ENCODE data around the gene TATDN2.

TATDN2 gene

GRCh38 chr3:10315771-10316344 is 67.6 kb downstream of the TATDN2 start:
- no peak for TF ChIP-seq CTCF (conservative IDR thresholded peaks at IDR 0.05)
- no peak overlapping the region for H3K27ac ChIP-seq

GRCh38 chr3:10317311-10317960 is 69.2 kb downstream of the TATDN2 start:
- no peak overlapping the region for H3K27ac ChIP-seq
- no peak for TF ChIP-seq CTCF (conservative IDR thresholded peaks at IDR 0.05)

- no peak overlapping the region for H3K27ac ChIP-seq
- no peak for TF ChIP-seq CTCF (conservative IDR thresholded peaks at IDR 0.05)
Measured at GRCh38 chr3:10317961-10318350, 69.7 kb downstream of the TATDN2 start.

GRCh38 chr3:10319251-10319650 is 71.0 kb downstream of the TATDN2 start:
- H3K27ac ChIP-seq: no peak overlapping the region
- TF ChIP-seq CTCF (conservative IDR thresholded peaks at IDR 0.05): no peak

- no peak for TF ChIP-seq CTCF (conservative IDR thresholded peaks at IDR 0.05)
- peak overlapping the region; percentile 90; the same call in 1 of the 2 replicates for H3K27ac ChIP-seq
Measured at GRCh38 chr3:10319804-10320203, 71.5 kb downstream of the TATDN2 start.

GRCh38 chr3:10320320-10320677 is 72.0 kb downstream of the TATDN2 start:
- no peak for TF ChIP-seq CTCF (conservative IDR thresholded peaks at IDR 0.05)
- H3K27ac ChIP-seq: peak overlapping the region; percentile 90

DNA sequence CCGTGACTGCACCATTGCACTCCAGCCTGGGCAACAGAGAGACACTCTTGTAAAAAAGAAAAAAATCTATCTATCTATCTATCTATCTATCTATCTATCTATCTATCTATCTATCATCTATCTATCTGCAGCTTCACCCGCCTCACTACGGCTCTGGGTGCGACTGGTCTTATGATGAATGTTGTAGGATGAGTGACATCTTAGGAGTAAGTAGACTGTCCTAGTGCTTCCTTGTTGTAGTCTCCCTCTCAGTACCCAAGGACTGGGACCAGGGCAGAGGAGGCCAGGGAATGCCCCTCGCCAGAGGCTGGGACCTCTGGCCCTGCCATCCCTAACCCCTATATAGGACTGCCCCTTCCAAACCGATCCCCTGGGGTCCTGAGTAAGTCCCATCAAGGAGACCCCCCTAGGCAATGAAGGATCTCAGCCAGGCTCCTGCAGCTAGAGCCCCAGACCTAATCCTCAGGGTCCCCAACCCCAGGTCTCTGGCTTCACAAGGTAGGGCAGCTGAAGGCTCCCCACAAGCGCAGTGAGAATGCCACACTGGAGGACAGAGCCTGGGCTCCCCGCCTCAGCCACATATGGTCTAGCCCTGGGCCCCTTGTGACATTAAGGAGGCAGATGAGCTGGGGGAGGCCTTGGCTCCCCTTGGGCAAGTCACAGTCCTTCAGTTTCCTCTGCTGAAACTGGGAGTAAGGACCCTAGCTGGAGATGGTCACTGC is 73.5 kb downstream of the TATDN2 start:
- TF ChIP-seq CTCF (conservative IDR thresholded peaks at IDR 0.05): no peak
- H3K27ac ChIP-seq: peak overlapping the region; percentile 90
